ENCODE data around the gene DHPS.

- TF ChIP-seq CTCF (conservative IDR thresholded peaks at IDR 0.05; ENCODE audit: low read depth, low read length) (no peak), RFX5 (IDR thresholded peaks at IDR 0.05; ENCODE audit: low read depth, low read length) (no peak), RCOR1 (IDR thresholded peaks at IDR 0.05; ENCODE audit: insufficient replicate concordance, low read length) (no peak), MXI1 (IDR thresholded peaks at IDR 0.05; ENCODE audit: borderline replicate concordance, low read depth, low read length) (no peak), CHD1 (IDR thresholded peaks at IDR 0.05; ENCODE audit: low read depth, low read length) (no peak), SMC3 (IDR thresholded peaks at IDR 0.05; ENCODE audit: low read depth, low read length) (no peak), RAD21 (IDR thresholded peaks at IDR 0.05; ENCODE audit: low read length) (no peak)
These were observed 12.8 kb downstream of the DHPS start for GRCh38 chr19:12668932-12669269.
